Left lung (tissue), 10 donors: ENCODE data around the gene UNC5CL. TPM values are rescaled to one million over a fixed set of nuclear protein-coding genes. Genes with fewer than 3 reads are reported as not detected.
A peak's percentile ranks its signal among the peaks of the same experiment; 100 is the strongest.

Source experiments
- ATAC-seq: fragments of 200-7000 bp; cut with Tn5 transposase; one replicate; pipeline ENCODE4 v1.9.1; 2020; ENCODE audit warnings: moderate library complexity
- DNase-seq, 4 donors: peaks; one replicate each; pipeline ENCODE4 v3.0.0-alpha.2; 2013 to 2020
- H3K27ac ChIP-seq, 2 donors: fragments of 200-600 bp; sonication (generic) in 1 of 2; one replicate each; pipeline versions ENCODE4 v1.5.0 to v1.8.0; 2020 to 2021
- H3K27me3 ChIP-seq, 2 donors: fragments of 200-600 bp; sonication (generic) in 1 of 2; one replicate each; pipeline versions ENCODE4 v1.5.0 to v1.8.0; 2020 to 2021
- H3K36me3 ChIP-seq, 2 donors: fragments of 200-600 bp; sonication (generic) in 1 of 2; one replicate each; pipeline versions ENCODE4 v1.5.0 to v1.8.0; 2020 to 2021
- H3K4me1 ChIP-seq, 2 donors: fragments of 200-600 bp; one replicate each; pipeline ENCODE4 v1.8.0; 2021
- H3K4me3 ChIP-seq, 2 donors: fragments of 200-600 bp; sonication (generic) in 1 of 2; one replicate each; pipeline versions ENCODE4 v1.5.0 to v1.8.0; 2020 to 2021; ENCODE audit warnings: mild to moderate bottlenecking in 1 of 2
- H3K9me3 ChIP-seq, 2 donors: fragments of 200-600 bp; sonication (generic) in 1 of 2; one replicate each; pipeline versions ENCODE4 v1.5.0 to v1.8.0; 2020 to 2021
- CTCF ChIP-seq, 2 donors: fragments of 200-600 bp; sonication (generic) in 1 of 2; IDR thresholded peaks; one replicate each; pipeline versions ENCODE4 v1.5.0 to v1.8.0; 2021; ENCODE audit warnings: antibody characterized with exemption in 2 of 2
- intact Hi-C, 2 donors: fragments of 100-400 bp; cut with DNase I; formaldehyde crosslinking; loops; one replicate each; pipeline versions ENCODE4 v1.11.2 to v1.14.2; 2022
- polyA plus RNA-seq, 6 donors: library from polyadenylated mRNA; unstranded; fragments of 120-200 nt; gene quantifications; one replicate each; pipeline ENCODE4 v1.2.1, GENCODE V29; 2013; ENCODE audit not compliant: insufficient read length in 6 of 6
- total RNA-seq, 2 donors: library from RNA; stranded (reverse); fragmentation: NEBNext Ultra II Directional; extraction: Animal tissue kit (Norgen Biotek cat#: 25700); gene quantifications; one replicate each; pipeline ENCODE4 v1.2.1, GENCODE V29; 2021
- donor health status: DM: no; HTN: yes; CAD: no.
- donor health status: DM: no; HTN: no; CAD: no.

The UNC5CL gene
- total and polyA plus RNA-seq, 8 donors = 2.3 to 11.8 (median 4.8) TPM

DNA sequence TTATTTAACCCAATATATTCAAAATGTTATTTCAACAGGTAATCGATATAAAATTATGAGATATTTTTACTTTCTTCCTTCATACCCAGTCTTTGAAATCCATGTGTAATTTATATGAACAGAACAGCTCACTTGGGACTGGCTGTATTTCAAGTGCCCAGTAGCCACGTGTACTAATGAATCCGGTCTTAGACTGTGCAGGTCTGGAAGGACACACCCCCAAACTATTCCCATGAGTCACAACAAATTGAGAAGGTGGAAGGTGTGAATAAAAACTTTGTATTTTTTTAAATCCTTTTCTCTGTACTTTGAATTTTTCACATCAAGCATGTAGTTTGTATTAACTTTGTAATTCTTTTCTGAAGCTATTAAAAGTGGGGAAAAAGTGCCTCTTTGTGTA lies 2.8 kb downstream of the UNC5CL start:
- ATAC-seq = peak; percentile 48
- no peak for TF ChIP-seq CTCF (IDR thresholded peaks at IDR 0.05)

DNA sequence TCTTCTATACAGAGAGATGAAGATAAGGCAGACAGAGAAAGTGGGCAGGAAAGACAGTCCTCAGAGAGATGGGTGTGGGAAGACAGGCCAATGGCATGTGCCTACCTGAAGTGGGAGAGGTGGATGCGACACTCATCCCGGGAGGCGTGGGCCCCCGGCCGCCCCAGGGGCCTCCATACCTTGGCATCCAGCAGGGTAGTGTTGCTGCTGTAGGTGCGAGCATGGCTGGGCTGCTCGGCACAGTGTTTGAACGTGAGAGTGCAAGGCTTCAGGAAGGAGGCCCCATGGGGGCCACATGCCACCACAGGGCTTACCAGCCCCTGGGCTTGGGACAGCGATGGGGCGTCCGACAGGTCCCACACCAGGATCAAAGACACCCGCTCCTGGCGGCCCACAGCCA lies 5.2 kb downstream of the UNC5CL start:
- DNase-seq (no peak), ATAC-seq (no peak)
- no peaks in the 10 kb centered on the region for H3K27me3 ChIP-seq
- no peak for TF ChIP-seq CTCF (IDR thresholded peaks at IDR 0.05)
- H3K4me3 ChIP-seq = no peak overlapping the region
- peaks cover 0 to 4% of the 10 kb centered on the region in 2 donors for H3K36me3 ChIP-seq
- H3K9me3 ChIP-seq = no peaks in the 10 kb centered on the region
- intact Hi-C loops = no loop called here
- no peak overlapping the region for H3K27ac ChIP-seq
- H3K4me1 ChIP-seq = peaks cover under 1 to 3% of the 10 kb centered on the region in 2 donors

More for the DNA sequence above, 2.8 kb downstream of the UNC5CL start:
- Histone ChIP-seq H3K4me3 (no peak overlapping the region), H3K27ac (no peak overlapping the region), H3K4me1 (no peaks in the 10 kb centered on the region), H3K36me3 (peaks cover 0 to 4% of the 10 kb centered on the region in 2 donors), H3K9me3 (no peaks in the 10 kb centered on the region), H3K27me3 (no peaks in the 10 kb centered on the region)
- DNase-seq = no peak
- intact Hi-C loops = no loop called here

DNA sequence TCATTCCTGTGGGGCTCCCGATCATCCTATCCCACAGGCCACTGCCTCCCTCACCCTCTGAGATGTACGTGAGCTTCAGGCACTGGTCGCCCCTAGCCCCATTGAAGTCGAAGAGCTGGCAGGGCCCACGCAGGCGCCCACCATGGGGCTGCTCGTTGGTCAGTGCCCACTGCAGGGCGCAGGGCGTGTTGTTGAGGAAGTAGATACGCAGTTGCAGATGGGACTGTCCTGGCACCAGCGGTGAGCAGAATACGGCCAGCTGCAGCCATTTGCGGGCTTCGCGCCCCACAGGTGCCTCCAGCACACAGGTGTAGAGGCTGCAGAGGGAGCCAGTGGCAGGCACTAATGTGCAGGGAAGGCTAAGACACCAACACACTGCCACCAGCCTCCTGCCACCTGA lies 6.2 kb downstream of the UNC5CL start:
- Histone ChIP-seq H3K27ac (no peak overlapping the region), H3K27me3 (no peaks in the 10 kb centered on the region), H3K36me3 (peaks cover 0 to 4% of the 10 kb centered on the region in 2 donors), H3K4me1 (peaks cover 8 to 11% of the 10 kb centered on the region in 2 donors), H3K9me3 (no peaks in the 10 kb centered on the region), H3K4me3 (no peak overlapping the region)
- DNase-seq = no peak
- TF ChIP-seq CTCF (IDR thresholded peaks at IDR 0.05) = no peak
- intact Hi-C loops = no loop called here
- ATAC-seq = no peak

DNA sequence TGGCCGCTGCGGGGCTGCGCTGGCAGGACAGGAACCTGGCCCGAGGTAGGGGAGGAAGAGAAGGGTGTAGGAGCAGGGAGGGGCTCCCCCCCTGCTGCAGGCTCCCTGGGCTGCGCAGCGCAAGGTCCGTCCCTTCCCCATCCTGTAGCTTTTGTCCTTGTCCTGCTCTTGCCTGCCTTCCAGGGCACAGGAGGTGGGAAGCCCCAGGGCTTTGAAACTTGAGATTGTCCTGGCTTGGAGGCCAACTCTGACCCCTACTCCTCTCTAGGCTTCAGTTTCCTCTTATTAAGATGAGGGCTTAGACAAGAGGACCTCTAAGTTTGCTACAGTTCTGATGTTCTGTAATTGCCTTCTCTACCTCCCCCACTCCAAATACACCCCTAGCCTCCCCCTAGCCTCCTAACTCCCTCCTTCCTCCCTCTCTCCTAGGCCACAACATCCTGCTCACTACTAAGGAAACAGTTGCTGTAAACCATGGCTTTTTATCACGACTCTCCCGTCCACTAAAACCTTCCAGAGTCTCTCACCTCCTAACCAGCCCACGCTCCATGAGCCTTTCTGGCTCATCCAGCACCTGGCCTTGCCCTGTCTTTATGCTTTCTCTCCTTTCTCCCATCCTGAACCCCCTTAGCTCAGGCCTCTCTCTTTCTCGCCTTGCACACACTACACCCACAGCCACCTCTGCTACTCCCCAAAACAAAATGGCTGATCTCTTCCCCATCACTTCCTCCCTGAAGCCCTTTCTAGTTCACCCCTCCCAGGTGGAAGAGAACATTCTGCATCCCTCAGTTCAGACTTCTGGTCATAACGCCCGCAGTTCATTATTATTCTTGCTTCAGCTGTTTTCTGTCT lies 10.2 kb downstream of the UNC5CL start:
- no peaks in the 10 kb centered on the region for H3K27me3 ChIP-seq
- intact Hi-C loops = no loop called here
- peak overlapping the region; percentile 17 to 77 for H3K27ac ChIP-seq
- ATAC-seq (peak; percentile 69), DNase-seq (no peak)
- no peak for TF ChIP-seq CTCF (IDR thresholded peaks at IDR 0.05)
- peaks cover 13 to 18% of the 10 kb centered on the region in 2 donors for H3K4me1 ChIP-seq
- H3K36me3 ChIP-seq = peaks cover 0 to 1% of the 10 kb centered on the region in 2 donors
- H3K4me3 ChIP-seq = peak overlapping the region; percentile 53 to 56
- no peaks in the 10 kb centered on the region for H3K9me3 ChIP-seq

GRCh38 chr6:41027799-41028560 lies 11.0 kb downstream of the UNC5CL start:
- peak; percentile 100 for TF ChIP-seq CTCF (IDR thresholded peaks at IDR 0.05)
- DNase-seq = peak; percentile 79 to 99 (median 87)
- Histone ChIP-seq H3K27me3 (no peaks in the 10 kb centered on the region), H3K36me3 (no peaks in the 10 kb centered on the region), H3K4me1 (peaks cover 13 to 18% of the 10 kb centered on the region in 2 donors), H3K4me3 (peak overlapping the region; percentile 53 to 56), H3K9me3 (no peaks in the 10 kb centered on the region), H3K27ac (peak overlapping the region; percentile 17 to 77)
- ATAC-seq = peak; percentile 99
- intact Hi-C loops = no loop called here
